SKM-1 treated with dmso at 0.1 percent for 144 hours (cell line): ENCODE results near the gene IL1RAPL1.

Experiments
- DNase-seq: peaks from one replicate; lab custom pipeline; 2025; ENCODE audit not compliant: unreplicated experiment; lab: John Stamatoyannopoulos, UW

The IL1RAPL1 gene

GRCh38 chrX:28626515-28626914 is 39.3 kb downstream of the IL1RAPL1 start:
- DNase-seq: no peak

- no peak for DNase-seq
These were observed 40.9 kb downstream of the IL1RAPL1 start for GRCh38 chrX:28628120-28628519.

GRCh38 chrX:28638775-28639174 is 51.5 kb downstream of the IL1RAPL1 start:
- no peak for DNase-seq

- peak; percentile 13 for DNase-seq
These were observed 52.2 kb downstream of the IL1RAPL1 start for GRCh38 chrX:28639451-28639850.

GRCh38 chrX:28649541-28649940 is 62.3 kb downstream of the IL1RAPL1 start:
- no peak for DNase-seq

GRCh38 chrX:28651186-28651585 is 63.9 kb downstream of the IL1RAPL1 start:
- no peak for DNase-seq

GRCh38 chrX:28659269-28659668 is 72.0 kb downstream of the IL1RAPL1 start:
- DNase-seq: no peak

- DNase-seq: no peak
These were observed 78.5 kb downstream of the IL1RAPL1 start for GRCh38 chrX:28665778-28666177.

GRCh38 chrX:28668303-28668702 is 81.1 kb downstream of the IL1RAPL1 start:
- no peak for DNase-seq

- no peak for DNase-seq
These were observed 81.7 kb downstream of the IL1RAPL1 start for GRCh38 chrX:28668957-28669356.

- no peak for DNase-seq
These were observed 82.8 kb downstream of the IL1RAPL1 start for GRCh38 chrX:28670074-28670473.

GRCh38 chrX:28675173-28675572 is 87.9 kb downstream of the IL1RAPL1 start:
- DNase-seq: no peak

- DNase-seq: no peak
These were observed 105.9 kb downstream of the IL1RAPL1 start for GRCh38 chrX:28693101-28693500.

- DNase-seq: no peak
These were observed 110.5 kb downstream of the IL1RAPL1 start for GRCh38 chrX:28697732-28698131.

- no peak for DNase-seq
These were observed 114.0 kb downstream of the IL1RAPL1 start for GRCh38 chrX:28701222-28701621.

GRCh38 chrX:28706964-28707363 is 119.7 kb downstream of the IL1RAPL1 start:
- no peak for DNase-seq

GRCh38 chrX:28709421-28709820 is 122.2 kb downstream of the IL1RAPL1 start:
- DNase-seq: no peak

GRCh38 chrX:28717864-28718263 is 130.6 kb downstream of the IL1RAPL1 start:
- DNase-seq: no peak

GRCh38 chrX:28718450-28718849 is 131.2 kb downstream of the IL1RAPL1 start:
- no peak for DNase-seq

GRCh38 chrX:28719620-28720019 is 132.4 kb downstream of the IL1RAPL1 start:
- DNase-seq: no peak

GRCh38 chrX:28752330-28752729 is 165.1 kb downstream of the IL1RAPL1 start:
- DNase-seq: no peak

- no peak for DNase-seq
These were observed 168.9 kb downstream of the IL1RAPL1 start for GRCh38 chrX:28756175-28756574.

GRCh38 chrX:28756647-28757046 is 169.4 kb downstream of the IL1RAPL1 start:
- no peak for DNase-seq

GRCh38 chrX:28757290-28757689 is 170.0 kb downstream of the IL1RAPL1 start:
- no peak for DNase-seq
